Stimulated activated CD4-positive, alpha-beta T cell treated with anti-CD3 and anti-CD28 coated beads, Interleukin-4, amount 100 ng/mL, for 48 hours (primary cell): Measurements from ENCODE around the gene PBX2.
"Not testable (repeated sequence)": the region's sequence is repeated elsewhere in the genome, so short reads cannot be mapped to it uniquely, and the experiment has no call there.

ENCODE experiments used
- DNase-seq, 2 donors: peaks; one replicate each; pipeline ENCODE4 v3.0.0-alpha.2; 2020; ENCODE audit warnings: low read depth in 2 of 2

The PBX2 gene

DNA sequence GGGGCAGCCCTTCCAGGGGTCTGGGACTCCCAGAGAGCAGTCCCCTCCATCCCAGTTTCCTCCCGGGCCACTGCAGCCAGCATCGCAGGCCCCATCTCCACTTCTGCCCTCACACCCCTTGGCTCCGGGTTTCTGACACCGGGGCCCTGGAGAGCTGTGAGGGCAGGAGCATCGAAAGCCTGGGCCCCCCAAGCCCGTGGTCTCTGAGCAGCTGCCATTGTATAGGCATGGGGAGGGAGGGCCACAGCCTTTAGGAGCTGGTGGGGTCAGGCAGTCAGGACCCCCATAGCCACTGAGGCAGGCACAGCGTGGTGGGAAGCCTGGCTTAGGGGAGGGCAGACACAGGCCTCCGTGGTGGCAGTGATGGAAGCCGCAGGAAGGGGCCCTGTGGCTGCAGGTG, 12.2 kb upstream of the PBX2 start:
- DNase-seq: no peak

- DNase-seq: no peak
These were observed 10.9 kb upstream of the PBX2 start for GRCh38 chr6:32200711-32201475.

DNA sequence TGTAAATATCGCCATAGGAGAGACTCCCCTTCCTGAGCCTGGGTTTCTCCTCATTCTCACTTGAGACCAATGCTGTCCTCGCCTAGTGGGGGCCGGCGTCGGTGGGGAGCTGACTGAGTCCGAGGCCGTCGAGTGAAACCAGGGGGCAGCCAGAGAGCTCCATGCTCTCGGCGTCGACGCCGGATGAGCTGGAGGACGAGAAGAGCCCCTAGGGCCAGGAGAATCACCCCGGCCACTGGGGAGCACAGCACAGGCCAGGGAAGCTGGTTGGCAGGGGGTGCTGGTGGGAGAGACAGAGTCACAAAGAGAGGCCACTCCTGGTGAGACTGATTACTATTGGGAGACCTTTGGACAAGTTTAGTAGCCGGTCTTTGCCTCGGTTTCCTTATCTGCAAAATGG, 8.9 kb upstream of the PBX2 start:
- no peak for DNase-seq

DNA sequence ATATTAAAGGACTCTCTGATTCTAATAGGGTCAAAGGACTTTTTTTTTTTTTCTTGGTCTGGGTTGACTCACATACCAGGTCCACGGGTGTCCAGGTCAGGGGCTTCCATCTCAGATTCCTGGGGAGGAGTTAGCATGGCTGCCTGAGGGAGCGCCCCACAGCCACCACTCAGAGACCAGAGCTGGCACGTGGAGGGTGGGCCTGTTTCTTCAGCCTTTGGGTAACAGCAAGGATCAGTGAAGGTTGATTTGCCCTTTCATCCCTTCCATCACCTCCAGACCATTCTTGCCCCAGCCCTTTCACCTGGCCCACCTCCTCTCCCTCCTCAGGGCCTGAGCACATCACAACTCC, 8.3 kb upstream of the PBX2 start:
- DNase-seq: no peak

GRCh38 chr6:32196682-32197616, 6.9 kb upstream of the PBX2 start:
- no peak for DNase-seq

DNA sequence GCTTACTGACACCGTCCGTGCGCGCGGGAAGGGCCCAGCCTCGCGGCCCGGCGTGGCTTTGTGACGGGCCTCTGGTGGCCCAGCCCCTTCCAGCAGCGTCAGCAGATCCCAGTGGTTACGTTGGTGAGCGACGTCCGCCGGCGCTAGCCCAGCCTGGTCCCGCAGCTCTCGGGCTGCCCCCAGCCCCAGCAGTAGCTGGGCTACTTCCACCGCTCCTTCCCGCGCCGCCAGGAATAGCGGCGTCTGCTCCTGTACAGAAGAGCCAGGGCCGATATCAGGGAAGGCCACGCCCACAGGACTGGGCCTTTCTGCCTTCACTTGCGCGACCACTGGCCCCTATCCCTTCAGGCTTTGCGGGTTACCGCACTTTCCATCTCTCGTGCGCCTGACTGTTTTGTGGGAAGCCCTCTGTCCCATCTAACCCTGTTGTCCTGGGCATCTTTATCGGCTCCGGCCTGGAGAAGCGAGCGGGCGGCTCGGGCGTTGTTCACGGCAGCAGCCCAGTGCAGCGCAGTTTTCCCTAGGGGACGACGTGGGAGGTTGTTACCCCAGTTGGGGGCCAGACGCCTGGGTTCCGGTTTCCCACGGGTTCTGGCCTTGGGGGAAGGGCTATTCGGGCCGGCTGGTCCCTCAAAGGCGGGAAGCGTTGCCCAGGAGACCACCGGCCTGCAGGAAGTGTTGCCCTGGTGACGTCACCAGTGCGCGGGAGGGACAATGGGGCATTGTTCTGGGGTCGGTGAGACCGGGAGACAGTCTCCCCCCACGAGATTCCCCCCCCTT, 6.1 kb upstream of the PBX2 start:
- peak; percentile 57 to 60 for DNase-seq

- DNase-seq: peak; percentile 100
These were observed 5.6 kb upstream of the PBX2 start for GRCh38 chr6:32195652-32195901.

- no peak for DNase-seq
These were observed 5.0 kb upstream of the PBX2 start for GRCh38 chr6:32194825-32195651.

DNA sequence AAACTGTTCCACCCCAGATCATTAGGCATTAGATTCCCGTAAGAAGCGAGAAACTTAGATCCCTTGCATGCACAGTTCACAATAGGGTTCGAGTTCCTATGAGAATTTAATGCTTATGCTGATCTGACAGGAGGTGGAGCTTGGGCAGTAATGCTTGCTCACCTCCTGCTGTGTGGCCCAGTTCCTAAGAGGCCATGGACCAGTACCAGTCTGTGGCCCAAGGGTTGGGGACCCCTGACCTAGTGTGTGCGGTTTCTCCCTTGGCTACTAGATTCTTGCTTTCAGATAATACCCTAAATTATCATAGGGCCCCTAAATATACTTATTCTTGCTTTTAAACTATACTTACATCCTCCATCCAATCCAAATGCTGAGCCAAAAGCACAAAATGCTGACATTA, 4.4 kb upstream of the PBX2 start:
- no peak for DNase-seq

DNA sequence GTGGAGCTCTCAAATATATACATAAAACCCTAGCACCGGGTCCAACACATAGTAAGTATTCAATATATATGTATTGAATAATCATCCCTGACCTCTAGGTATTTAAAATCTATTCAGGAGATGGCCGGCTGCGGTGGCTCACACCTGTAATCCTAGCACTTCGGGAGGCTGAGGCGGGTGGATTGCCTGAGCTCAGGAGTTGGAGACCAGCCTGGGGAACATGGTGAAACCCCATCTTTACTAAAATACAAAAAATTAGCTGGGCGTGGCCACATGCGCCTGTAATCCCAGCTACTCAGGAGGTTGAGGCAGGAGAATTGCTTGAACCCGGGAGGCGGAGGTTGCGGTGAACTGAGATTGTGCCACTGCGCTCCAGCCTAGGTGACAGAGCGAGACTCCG, 3.1 kb upstream of the PBX2 start:
- DNase-seq: not testable (repeated sequence)

GRCh38 chr6:32192608-32193039, 2.6 kb upstream of the PBX2 start, which contains the start of gene GPSM3:
GPSM3 (minus strand) TSS chr6:32192643; CDS start chr6:32192513, 130 bp downstream.
- DNase-seq: peak in 1 of 2 donors; percentile 48

- no peak for DNase-seq
These were observed 1.9 kb upstream of the PBX2 start for GRCh38 chr6:32191696-32192607.

GRCh38 chr6:32190911-32191677, 1.1 kb upstream of the PBX2 start:
- DNase-seq: no peak

DNA sequence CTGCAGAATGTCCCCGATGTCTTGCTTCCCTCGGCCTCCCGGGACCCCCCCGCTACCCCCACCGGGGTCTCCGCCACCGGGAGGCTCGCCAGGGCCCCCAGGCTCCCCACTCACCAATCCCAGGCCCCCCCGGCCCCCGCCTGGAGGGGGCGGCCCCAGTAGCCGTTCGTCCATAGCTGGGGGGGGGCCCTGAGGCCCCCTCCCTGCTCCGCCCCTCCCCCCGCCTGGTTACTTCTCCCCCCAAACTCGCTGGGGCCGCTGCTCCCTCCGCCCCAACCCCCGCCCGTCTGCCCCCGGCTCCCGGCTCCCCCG, 304 bp downstream of the PBX2 start:
- DNase-seq: no peak

GRCh38 chr6:32189069-32189741, 797 bp downstream of the PBX2 start:
- DNase-seq: no peak

GRCh38 chr6:32188381-32189068, 1.5 kb downstream of the PBX2 start:
- no peak for DNase-seq

DNA sequence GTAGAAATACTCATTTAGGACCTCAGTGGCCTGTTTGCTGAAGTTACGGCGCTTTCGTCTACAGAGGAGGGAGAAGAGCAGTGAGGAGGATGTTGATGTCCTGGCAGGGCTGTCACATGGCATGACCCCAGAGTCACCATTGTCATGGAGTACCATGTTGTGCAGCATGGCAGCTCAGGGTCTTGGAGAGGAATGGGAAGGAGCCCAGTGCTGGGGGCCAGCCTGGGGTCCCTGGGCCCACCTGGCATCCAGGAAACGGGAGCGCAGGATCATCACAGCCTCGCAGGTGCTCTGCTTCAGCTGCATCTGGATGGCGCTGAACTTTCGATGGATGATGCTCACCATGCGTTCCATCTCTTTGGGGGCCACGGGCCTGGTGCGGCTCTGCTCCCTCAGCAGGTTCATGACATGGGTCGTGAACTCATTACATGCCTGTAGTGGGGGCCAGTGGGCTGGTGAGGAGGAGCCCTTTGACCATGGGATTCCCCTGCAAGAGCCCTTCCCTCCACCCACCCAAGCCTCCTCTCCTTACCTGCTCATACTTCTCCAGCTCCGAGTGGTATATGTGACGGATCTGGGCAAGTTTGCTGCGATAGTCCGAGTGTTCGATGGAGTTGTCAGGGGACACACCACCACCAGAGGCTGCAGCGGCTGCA, 2.1 kb downstream of the PBX2 start:
- not testable (repeated sequence) for DNase-seq
